Measurements from ENCODE around the gene METRN. TPM values are rescaled to one million over a fixed set of nuclear protein-coding genes. Genes with fewer than 3 reads are reported as not detected.

METRN gene
- total RNA-seq, 4 donors from 2014 or later, result 24.4 to 42.1 (median 33.3) TPM

GRCh38 chr16:694187-694862, 20.6 kb upstream of the METRN start:
- peaks cover 51 to 63% (median 57%) of the 10 kb centered on the region in 3 donors for H3K27me3 ChIP-seq
- H3K9me3 ChIP-seq, result no peaks in the 10 kb centered on the region
- intact Hi-C loops (cut with DNase I; ENCODE audit: low total_unique reads), result no loop called here
- TF ChIP-seq POLR2A (IDR thresholded peaks at IDR 0.05), result no peak
- TF ChIP-seq, protein P1, sequence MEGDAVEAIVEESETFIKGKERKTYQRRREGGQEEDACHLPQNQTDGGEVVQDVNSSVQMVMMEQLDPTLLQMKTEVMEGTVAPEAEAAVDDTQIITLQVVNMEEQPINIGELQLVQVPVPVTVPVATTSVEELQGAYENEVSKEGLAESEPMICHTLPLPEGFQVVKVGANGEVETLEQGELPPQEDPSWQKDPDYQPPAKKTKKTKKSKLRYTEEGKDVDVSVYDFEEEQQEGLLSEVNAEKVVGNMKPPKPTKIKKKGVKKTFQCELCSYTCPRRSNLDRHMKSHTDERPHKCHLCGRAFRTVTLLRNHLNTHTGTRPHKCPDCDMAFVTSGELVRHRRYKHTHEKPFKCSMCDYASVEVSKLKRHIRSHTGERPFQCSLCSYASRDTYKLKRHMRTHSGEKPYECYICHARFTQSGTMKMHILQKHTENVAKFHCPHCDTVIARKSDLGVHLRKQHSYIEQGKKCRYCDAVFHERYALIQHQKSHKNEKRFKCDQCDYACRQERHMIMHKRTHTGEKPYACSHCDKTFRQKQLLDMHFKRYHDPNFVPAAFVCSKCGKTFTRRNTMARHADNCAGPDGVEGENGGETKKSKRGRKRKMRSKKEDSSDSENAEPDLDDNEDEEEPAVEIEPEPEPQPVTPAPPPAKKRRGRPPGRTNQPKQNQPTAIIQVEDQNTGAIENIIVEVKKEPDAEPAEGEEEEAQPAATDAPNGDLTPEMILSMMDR (IDR thresholded peaks at IDR 0.05 in 4 of 5, conservative IDR thresholded peaks at IDR 0.05 in 1 of 5), result no peak
- no peak overlapping the region for H3K27ac ChIP-seq
- DNase-seq, result no peak
- H3K4me1 ChIP-seq, result peaks cover 4 to 10% of the 10 kb centered on the region in 2 donors
- no peak overlapping the region for H3K4me3 ChIP-seq
- in situ Hi-C loops (cut with MboI; ENCODE audit: low sequenced_read_pairs in 4 of 4), result no loop called here
- no peaks in the 10 kb centered on the region for H3K36me3 ChIP-seq
- no peak for ATAC-seq

DNA sequence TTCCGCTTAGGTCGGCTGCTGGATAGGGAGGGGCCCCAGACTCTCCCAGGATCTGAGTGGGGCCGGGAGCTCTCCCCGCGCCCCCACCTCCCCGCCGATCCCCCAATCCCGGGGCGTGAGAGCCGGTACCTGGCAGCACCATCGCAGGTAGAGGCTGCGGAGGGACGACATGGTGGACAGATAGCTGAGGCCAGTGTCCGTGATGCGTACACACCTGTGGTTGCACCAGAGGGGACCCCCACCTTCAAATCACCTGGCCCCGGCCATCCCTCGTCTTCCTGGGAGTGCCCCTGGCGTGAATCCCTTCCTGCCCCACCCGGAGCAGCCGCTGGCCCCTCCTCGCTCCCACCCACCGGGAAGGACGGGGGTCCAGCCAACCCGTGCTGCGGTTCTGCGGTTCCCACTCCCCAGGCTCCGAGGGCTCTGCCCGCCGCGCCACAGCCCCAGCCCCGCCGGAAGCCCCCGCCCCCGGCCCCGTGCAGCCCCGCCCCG, 20.0 kb upstream of the METRN start:
- TF ChIP-seq POLR2A (IDR thresholded peaks at IDR 0.05), result no peak
- TF ChIP-seq, protein P1 (IDR thresholded peaks at IDR 0.05 in 4 of 5, conservative IDR thresholded peaks at IDR 0.05 in 1 of 5), result no peak
- no peaks in the 10 kb centered on the region for H3K36me3 ChIP-seq
- no peaks in the 10 kb centered on the region for H3K9me3 ChIP-seq
- intact Hi-C loops (cut with DNase I; ENCODE audit: low total_unique reads), result no loop called here
- no peak overlapping the region for H3K4me3 ChIP-seq
- ATAC-seq (no peak), DNase-seq (no peak)
- peaks cover 57 to 69% (median 62%) of the 10 kb centered on the region in 3 donors for H3K27me3 ChIP-seq
- no peak overlapping the region for H3K27ac ChIP-seq
- in situ Hi-C loops (cut with MboI; ENCODE audit: low sequenced_read_pairs in 4 of 4), result no loop called here
- H3K4me1 ChIP-seq, result peaks cover 0 to 4% of the 10 kb centered on the region in 2 donors

- Histone ChIP-seq H3K4me3 (peak overlapping the region in 2 of 4 donors; percentile 25 to 34), H3K9me3 (no peaks in the 10 kb centered on the region), H3K27ac (no peak overlapping the region), H3K4me1 (peaks cover 0 to 2% of the 10 kb centered on the region in 2 donors), H3K36me3 (no peaks in the 10 kb centered on the region), H3K27me3 (peaks cover 63 to 75% (median 68%) of the 10 kb centered on the region in 3 donors)
- intact Hi-C loops (cut with DNase I; ENCODE audit: low total_unique reads) (no loop called here), in situ Hi-C loops (cut with MboI; ENCODE audit: low sequenced_read_pairs in 4 of 4) (no loop called here)
- DNase-seq (no peak), ATAC-seq (no peak)
- TF ChIP-seq, protein P1 (IDR thresholded peaks at IDR 0.05 in 4 of 5, conservative IDR thresholded peaks at IDR 0.05 in 1 of 5), result no peak
- TF ChIP-seq POLR2A (IDR thresholded peaks at IDR 0.05), result no peak
Observed at GRCh38 chr16:695355-696089, 19.4 kb upstream of the METRN start.

GRCh38 chr16:698911-699671, 15.8 kb upstream of the METRN start:
- Histone ChIP-seq H3K9me3 (no peaks in the 10 kb centered on the region), H3K4me3 (no peak overlapping the region), H3K27me3 (peaks cover 76 to 84% (median 84%) of the 10 kb centered on the region in 3 donors), H3K27ac (no peak overlapping the region), H3K36me3 (no peaks in the 10 kb centered on the region), H3K4me1 (no peaks in the 10 kb centered on the region)
- TF ChIP-seq, protein P1 (IDR thresholded peaks at IDR 0.05 in 4 of 5, conservative IDR thresholded peaks at IDR 0.05 in 1 of 5), result no peak
- no peak for TF ChIP-seq POLR2A (IDR thresholded peaks at IDR 0.05)
- intact Hi-C loops (cut with DNase I; ENCODE audit: low total_unique reads) (no loop called here), in situ Hi-C loops (cut with MboI; ENCODE audit: low sequenced_read_pairs in 4 of 4) (no loop called here)
- DNase-seq (no peak), ATAC-seq (no peak)
